ENCODE data around the gene FOXP1. TPM values are rescaled to one million over a fixed set of nuclear protein-coding genes. Genes with fewer than 3 reads are reported as not detected.

Gene FOXP1
- total RNA-seq, 1 donor from 2014 or later = 33.2 TPM

DNA sequence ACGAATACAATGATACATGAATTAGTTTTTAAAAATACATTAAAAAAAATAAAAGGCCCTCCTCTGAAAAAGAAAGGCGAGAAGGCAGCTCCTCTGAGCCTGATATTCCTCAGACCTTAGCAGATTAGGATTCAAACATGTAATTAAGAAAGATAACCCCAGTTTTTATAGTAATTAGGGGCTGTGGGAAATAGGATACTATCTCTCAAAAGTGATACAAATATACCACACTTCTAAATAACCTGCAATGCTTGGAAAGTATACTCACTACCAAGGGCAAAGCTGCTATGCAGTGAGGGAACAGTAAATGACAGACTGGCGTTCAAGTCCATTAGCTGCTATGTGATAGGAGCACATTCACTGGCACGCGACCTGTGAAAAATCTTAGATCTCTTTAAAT, 445.1 kb downstream of the FOXP1 start:
- FAIRE-seq (no peak), DNase-seq (ENCODE audit: low read depth) (no peak)
- Histone ChIP-seq H3K4me3 (ENCODE audit: low read depth, low read length) (no peak overlapping the region), H3K27me3 (ENCODE audit: control insufficient read depth, insufficient read depth, low read length) (no peaks in the 10 kb centered on the region), H3K36me3 (ENCODE audit: control insufficient read depth, insufficient read depth, low read length) (no peaks in the 10 kb centered on the region)
- TF ChIP-seq, protein P1, sequence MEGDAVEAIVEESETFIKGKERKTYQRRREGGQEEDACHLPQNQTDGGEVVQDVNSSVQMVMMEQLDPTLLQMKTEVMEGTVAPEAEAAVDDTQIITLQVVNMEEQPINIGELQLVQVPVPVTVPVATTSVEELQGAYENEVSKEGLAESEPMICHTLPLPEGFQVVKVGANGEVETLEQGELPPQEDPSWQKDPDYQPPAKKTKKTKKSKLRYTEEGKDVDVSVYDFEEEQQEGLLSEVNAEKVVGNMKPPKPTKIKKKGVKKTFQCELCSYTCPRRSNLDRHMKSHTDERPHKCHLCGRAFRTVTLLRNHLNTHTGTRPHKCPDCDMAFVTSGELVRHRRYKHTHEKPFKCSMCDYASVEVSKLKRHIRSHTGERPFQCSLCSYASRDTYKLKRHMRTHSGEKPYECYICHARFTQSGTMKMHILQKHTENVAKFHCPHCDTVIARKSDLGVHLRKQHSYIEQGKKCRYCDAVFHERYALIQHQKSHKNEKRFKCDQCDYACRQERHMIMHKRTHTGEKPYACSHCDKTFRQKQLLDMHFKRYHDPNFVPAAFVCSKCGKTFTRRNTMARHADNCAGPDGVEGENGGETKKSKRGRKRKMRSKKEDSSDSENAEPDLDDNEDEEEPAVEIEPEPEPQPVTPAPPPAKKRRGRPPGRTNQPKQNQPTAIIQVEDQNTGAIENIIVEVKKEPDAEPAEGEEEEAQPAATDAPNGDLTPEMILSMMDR (IDR thresholded peaks at IDR 0.05; ENCODE audit: insufficient read depth, low read length, severe bottlenecking) = no peak

DNA sequence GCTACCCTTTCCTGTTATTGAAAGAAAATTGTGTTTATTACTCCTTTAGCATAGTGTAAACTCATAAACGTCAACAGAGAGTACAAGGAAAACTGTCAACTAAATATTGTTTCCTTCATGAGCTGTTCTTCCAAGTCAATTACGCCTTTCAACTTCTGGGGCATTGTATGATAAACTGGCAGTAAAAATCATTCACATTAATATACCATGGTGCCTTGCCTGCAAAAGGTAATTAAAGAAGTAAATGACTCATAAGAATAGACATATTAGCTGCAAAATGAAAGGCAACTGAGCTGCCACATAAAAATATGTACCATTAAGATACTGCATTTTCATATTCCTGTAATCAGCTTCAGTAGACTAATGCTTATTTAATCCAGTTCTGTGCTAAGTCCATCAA, 447.3 kb downstream of the FOXP1 start:
- DNase-seq (ENCODE audit: low read depth) (no peak), FAIRE-seq (no peak)
- TF ChIP-seq, protein P1 (IDR thresholded peaks at IDR 0.05; ENCODE audit: insufficient read depth, low read length, severe bottlenecking) = no peak
- Histone ChIP-seq H3K36me3 (ENCODE audit: control insufficient read depth, insufficient read depth, low read length) (no peaks in the 10 kb centered on the region), H3K4me3 (ENCODE audit: low read depth, low read length) (no peak overlapping the region), H3K27me3 (ENCODE audit: control insufficient read depth, insufficient read depth, low read length) (no peaks in the 10 kb centered on the region)

DNA sequence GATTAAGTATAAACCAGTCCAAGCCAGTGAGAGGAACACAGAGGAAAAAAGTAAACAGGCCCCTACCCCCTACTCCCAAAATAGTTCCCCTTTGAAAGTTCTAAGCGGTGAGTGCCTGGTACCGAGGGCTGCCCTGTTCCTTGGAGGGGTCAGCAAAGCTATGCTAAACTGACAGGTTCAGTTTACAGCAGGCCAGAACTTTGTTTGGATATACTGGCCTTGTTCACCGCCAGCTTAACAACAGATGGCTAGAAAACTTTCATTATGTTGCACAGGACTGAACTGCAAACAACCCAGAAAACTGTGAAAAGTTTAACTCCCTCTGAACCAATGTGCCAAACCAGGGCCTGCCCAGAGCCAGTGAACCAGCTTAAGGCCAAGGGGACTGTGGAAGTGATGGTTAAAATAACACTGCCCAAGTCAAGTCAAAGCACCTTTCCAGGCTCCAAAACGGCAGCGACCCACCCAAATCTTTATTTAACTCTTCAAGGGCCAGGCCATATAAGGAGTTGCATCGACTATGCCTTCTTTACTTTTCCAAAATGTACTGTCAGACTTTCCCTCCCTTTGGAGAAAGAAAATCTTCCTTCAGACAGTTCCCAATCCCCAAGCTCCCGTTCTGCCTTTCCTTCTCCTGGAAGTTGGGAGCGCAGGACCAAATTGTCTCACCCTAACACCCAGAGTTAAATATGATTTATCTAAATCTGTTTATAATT, 448.0 kb downstream of the FOXP1 start:
- Histone ChIP-seq H3K36me3 (ENCODE audit: control insufficient read depth, insufficient read depth, low read length) (no peaks in the 10 kb centered on the region), H3K4me3 (ENCODE audit: low read depth, low read length) (no peak overlapping the region), H3K27me3 (ENCODE audit: control insufficient read depth, insufficient read depth, low read length) (no peaks in the 10 kb centered on the region)
- DNase-seq (ENCODE audit: low read depth) (no peak), FAIRE-seq (no peak)
- TF ChIP-seq, protein P1 (IDR thresholded peaks at IDR 0.05; ENCODE audit: insufficient read depth, low read length, severe bottlenecking) = no peak

DNA sequence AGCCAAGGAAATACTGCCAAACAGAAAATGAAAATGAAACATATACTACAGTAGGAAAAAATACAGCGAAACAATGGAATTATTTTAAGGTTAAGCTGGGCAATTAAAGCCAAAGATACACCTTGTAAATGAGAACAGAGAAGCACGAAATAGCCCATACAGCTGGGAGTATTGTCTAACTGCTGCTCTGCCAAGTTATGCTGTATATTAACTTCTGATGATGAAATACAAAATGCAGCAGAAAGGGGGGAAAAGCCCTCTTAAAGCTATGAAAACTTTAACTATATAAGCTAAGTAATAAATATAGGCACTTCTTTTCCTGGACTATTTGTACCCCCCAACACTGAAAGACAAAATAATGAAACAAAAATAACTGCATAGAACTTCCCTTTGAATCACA, 449.0 kb downstream of the FOXP1 start:
- TF ChIP-seq, protein P1 (IDR thresholded peaks at IDR 0.05; ENCODE audit: insufficient read depth, low read length, severe bottlenecking) = no peak
- no peaks in the 10 kb centered on the region for H3K36me3 ChIP-seq (ENCODE audit: control insufficient read depth, insufficient read depth, low read length)
- FAIRE-seq (no peak), DNase-seq (ENCODE audit: low read depth) (no peak)
- H3K4me3 ChIP-seq (ENCODE audit: low read depth, low read length) = no peak overlapping the region
- no peaks in the 10 kb centered on the region for H3K27me3 ChIP-seq (ENCODE audit: control insufficient read depth, insufficient read depth, low read length)

DNA sequence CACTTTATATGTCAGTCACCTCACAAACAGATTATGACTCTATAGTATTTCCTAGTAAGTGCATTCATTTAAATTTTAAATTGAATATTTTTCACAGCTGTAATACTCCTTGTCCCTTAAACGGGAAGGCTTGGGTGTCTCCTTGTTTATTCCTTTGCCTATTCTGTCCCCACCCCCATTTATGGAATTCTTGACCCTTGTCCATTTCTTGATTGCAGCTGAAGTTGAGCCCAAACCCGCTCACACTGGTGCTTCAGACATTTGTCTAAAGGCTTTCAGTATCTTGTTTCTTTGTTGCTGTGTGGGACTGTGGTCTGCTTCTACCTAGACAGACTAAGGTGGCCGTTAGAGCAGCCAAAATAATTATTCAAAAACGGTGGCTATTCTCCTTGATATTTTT, 449.7 kb downstream of the FOXP1 start:
- H3K27me3 ChIP-seq (ENCODE audit: control insufficient read depth, insufficient read depth, low read length) = no peaks in the 10 kb centered on the region
- FAIRE-seq = no peak
- H3K36me3 ChIP-seq (ENCODE audit: control insufficient read depth, insufficient read depth, low read length) = no peaks in the 10 kb centered on the region
- H3K4me3 ChIP-seq (ENCODE audit: low read depth, low read length) = no peak overlapping the region
- no peak for DNase-seq (ENCODE audit: low read depth)
- TF ChIP-seq, protein P1 (IDR thresholded peaks at IDR 0.05; ENCODE audit: insufficient read depth, low read length, severe bottlenecking) = no peak

Measured in bronchial epithelial cell (primary cell).